Measurements from ENCODE around the gene ASB7. TPM values are rescaled to one million over a fixed set of nuclear protein-coding genes. Genes with fewer than 3 reads are reported as not detected.

ASB7 gene
- total RNA-seq, 1 experiment from 2014 or later, result 14.5 TPM

- no peak overlapping the region for H3K4me3 ChIP-seq (ENCODE audit: low read depth, low read length, poor library complexity, severe bottlenecking)
- H3K9me3 ChIP-seq (ENCODE audit: low read depth, low read length, poor library complexity, severe bottlenecking), result no peaks in the 10 kb centered on the region
- ChIA-PET POLR2A (ENCODE audit: low non-redundant PET) (no interaction called here), CTCF (no interaction called here)
- H3K4me1 ChIP-seq (ENCODE audit: insufficient read depth, low read length, poor library complexity, severe bottlenecking), result no peaks in the 10 kb centered on the region
- TF ChIP-seq CTCF (conservative IDR thresholded peaks at IDR 0.05; ENCODE audit: low read depth, low read length), result no peak
- TF ChIP-seq EZH2 (IDR thresholded peaks at IDR 0.05; ENCODE audit: borderline replicate concordance, low read depth, low read length, poor library complexity, severe bottlenecking), result no peak
- no peak for DNase-seq (ENCODE audit: low spot score)
- peaks cover 4% of the 10 kb centered on the region for H3K36me3 ChIP-seq (ENCODE audit: insufficient read depth, low read length, poor library complexity, severe bottlenecking)
- no peaks in the 10 kb centered on the region for H3K27me3 ChIP-seq (replicated peaks; ENCODE audit: insufficient read depth, low read depth, low read length, poor library complexity)
- no TSS peak for BruUV-seq (replicated peaks)
- intact Hi-C loops (cut with micrococcal nuclease; ENCODE audit: unreplicated experiment), result loop anchor here (5.0 kb wide), 1 partner anchor 224 kb away; no protein-coding TSS in a partner anchor
- H3K27ac ChIP-seq (ENCODE audit: low read depth, low read length, poor library complexity, severe bottlenecking), result no peak overlapping the region
Measured at GRCh38 chr15:100570735-100571313, 31.6 kb upstream of the ASB7 start.

DNA sequence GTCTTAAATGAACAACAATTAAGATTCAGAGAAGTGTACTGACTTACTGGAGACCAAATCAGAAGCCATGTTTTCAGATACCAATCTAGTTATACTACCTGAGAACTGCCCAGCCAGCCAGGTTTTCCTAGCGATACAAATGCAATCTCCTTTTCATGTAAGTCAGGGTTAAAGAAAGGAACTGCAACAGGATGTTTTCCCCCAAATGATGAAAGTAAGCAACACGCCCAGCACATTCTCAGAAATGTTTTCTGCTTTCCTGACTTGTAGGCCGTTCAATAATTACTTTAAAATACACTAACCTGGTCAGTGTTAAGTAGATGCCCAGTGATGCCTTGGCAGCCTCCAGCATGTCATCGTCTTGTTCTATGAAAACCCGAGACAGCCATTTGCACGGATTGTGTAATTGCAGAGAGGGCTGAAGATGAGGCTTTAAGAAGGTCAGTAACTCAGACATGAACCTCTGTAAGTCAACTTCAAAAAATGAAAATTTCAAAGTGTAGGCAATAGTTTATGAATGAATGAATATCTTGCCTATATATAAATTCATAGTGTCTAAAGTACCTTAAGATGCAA, 30.7 kb upstream of the ASB7 start:
- no peak overlapping the region for H3K4me3 ChIP-seq (ENCODE audit: low read depth, low read length, poor library complexity, severe bottlenecking)
- ChIA-PET CTCF (interaction anchor here (1.2 kb wide), 1 partner anchor 222 kb away, joined by 11 read pairs; no protein-coding TSS in a partner anchor), POLR2A (ENCODE audit: low non-redundant PET) (no interaction called here)
- no peaks in the 10 kb centered on the region for H3K4me1 ChIP-seq (ENCODE audit: insufficient read depth, low read length, poor library complexity, severe bottlenecking)
- no peaks in the 10 kb centered on the region for H3K9me3 ChIP-seq (ENCODE audit: low read depth, low read length, poor library complexity, severe bottlenecking)
- H3K27me3 ChIP-seq (replicated peaks; ENCODE audit: insufficient read depth, low read depth, low read length, poor library complexity), result no peaks in the 10 kb centered on the region
- BruUV-seq (replicated peaks), result no TSS peak
- H3K27ac ChIP-seq (ENCODE audit: low read depth, low read length, poor library complexity, severe bottlenecking), result no peak overlapping the region
- intact Hi-C loops (cut with micrococcal nuclease; ENCODE audit: unreplicated experiment), result loop anchor here (5.0 kb wide), 1 partner anchor 224 kb away; no protein-coding TSS in a partner anchor
- TF ChIP-seq EZH2 (IDR thresholded peaks at IDR 0.05; ENCODE audit: borderline replicate concordance, low read depth, low read length, poor library complexity, severe bottlenecking) (no peak), CTCF (conservative IDR thresholded peaks at IDR 0.05; ENCODE audit: low read depth, low read length) (no peak)
- peaks cover 4% of the 10 kb centered on the region for H3K36me3 ChIP-seq (ENCODE audit: insufficient read depth, low read length, poor library complexity, severe bottlenecking)
- DNase-seq (ENCODE audit: low spot score), result no peak

DNA sequence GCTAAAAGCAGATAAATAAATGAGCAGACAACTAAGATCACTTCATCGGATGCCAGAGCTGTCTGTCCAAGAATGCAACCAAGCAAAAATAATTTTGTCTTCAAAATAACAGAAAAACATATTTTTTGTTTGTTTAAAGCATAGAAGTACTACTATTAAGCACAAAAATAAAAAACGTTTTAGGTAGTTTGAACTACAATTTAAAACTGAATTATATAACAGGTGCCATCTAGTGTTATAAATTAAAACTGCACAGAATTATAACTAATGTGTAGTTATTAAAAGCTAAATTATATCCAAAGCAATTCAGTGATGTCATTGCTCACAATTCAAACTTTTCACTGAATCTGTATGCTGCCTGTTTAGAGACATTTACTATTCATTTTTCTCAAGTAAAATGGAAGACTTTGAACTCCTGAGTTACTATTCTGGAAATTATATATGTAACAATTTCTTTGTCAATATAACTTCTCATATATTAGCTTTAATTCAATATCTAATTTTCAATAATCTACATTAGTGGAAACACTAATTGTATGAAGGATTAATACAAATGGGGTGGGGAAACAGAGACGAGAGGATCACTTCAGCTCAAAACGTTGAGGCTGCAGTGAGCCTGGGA, 29.9 kb upstream of the ASB7 start:
- TF ChIP-seq CTCF (conservative IDR thresholded peaks at IDR 0.05; ENCODE audit: low read depth, low read length) (peak; percentile 59), EZH2 (IDR thresholded peaks at IDR 0.05; ENCODE audit: borderline replicate concordance, low read depth, low read length, poor library complexity, severe bottlenecking) (no peak)
- POLR2A ChIA-PET (ENCODE audit: low non-redundant PET), result no interaction called here
- Histone ChIP-seq H3K27ac (ENCODE audit: low read depth, low read length, poor library complexity, severe bottlenecking) (no peak overlapping the region), H3K4me1 (ENCODE audit: insufficient read depth, low read length, poor library complexity, severe bottlenecking) (no peaks in the 10 kb centered on the region), H3K36me3 (ENCODE audit: insufficient read depth, low read length, poor library complexity, severe bottlenecking) (peaks cover 4% of the 10 kb centered on the region), H3K9me3 (ENCODE audit: low read depth, low read length, poor library complexity, severe bottlenecking) (no peaks in the 10 kb centered on the region), H3K27me3 (replicated peaks; ENCODE audit: insufficient read depth, low read depth, low read length, poor library complexity) (no peaks in the 10 kb centered on the region), H3K4me3 (ENCODE audit: low read depth, low read length, poor library complexity, severe bottlenecking) (no peak overlapping the region)
- DNase-seq (ENCODE audit: low spot score), result peak; percentile 28
- CTCF ChIA-PET, result interaction anchor here (1.2 kb wide), 1 partner anchor 223 kb away, joined by 11 read pairs; no protein-coding TSS in a partner anchor
- no TSS peak for BruUV-seq (replicated peaks)
- intact Hi-C loops (cut with micrococcal nuclease; ENCODE audit: unreplicated experiment), result loop anchor here (5.0 kb wide), 1 partner anchor 225 kb away; no protein-coding TSS in a partner anchor

Data from A673 (cell line).